ENCODE measurements around the gene EPS8.

DNA sequence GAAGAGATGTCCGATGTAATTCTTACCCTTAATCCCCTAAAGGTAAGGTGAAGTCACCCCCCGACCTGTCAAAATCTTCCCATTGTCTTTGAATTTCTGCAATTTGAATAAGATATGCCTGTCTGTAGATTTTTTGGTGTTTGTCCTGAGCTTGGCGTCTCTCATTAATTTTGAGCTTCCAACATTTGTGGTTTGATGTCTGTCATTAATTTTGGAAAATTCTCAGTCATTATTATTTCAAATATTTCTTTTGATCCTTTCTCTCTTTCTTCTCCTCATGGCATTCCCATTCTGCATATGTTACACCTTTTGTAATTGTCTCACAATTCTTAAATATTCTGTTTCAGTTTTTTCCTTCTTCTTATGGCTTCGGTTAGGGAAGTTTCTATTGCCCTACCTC lies 60.1 kb downstream of the EPS8 start:
- no peak for TF ChIP-seq CTCF (IDR thresholded peaks at IDR 0.05; ENCODE audit: low read length)
- TF ChIP-seq EZH2 (IDR thresholded peaks at IDR 0.05; ENCODE audit: borderline replicate concordance, low read length): no peak

Measured in OCI-LY1 (cell line).